Activated T-helper 1 cell treated with anti-CD3 and anti-CD28 coated beads, Interleukin-2, amount 50 U/mL, for 16 hours (primary cell): ENCODE data around the gene ACTR5.

Experiments
- DNase-seq, 2 donors: peaks; one replicate each; pipeline ENCODE4 v3.0.0-alpha.2; 2020; ENCODE audit warnings: low read depth in 1 of 2, low spot score in 1 of 2

Gene ACTR5

DNA sequence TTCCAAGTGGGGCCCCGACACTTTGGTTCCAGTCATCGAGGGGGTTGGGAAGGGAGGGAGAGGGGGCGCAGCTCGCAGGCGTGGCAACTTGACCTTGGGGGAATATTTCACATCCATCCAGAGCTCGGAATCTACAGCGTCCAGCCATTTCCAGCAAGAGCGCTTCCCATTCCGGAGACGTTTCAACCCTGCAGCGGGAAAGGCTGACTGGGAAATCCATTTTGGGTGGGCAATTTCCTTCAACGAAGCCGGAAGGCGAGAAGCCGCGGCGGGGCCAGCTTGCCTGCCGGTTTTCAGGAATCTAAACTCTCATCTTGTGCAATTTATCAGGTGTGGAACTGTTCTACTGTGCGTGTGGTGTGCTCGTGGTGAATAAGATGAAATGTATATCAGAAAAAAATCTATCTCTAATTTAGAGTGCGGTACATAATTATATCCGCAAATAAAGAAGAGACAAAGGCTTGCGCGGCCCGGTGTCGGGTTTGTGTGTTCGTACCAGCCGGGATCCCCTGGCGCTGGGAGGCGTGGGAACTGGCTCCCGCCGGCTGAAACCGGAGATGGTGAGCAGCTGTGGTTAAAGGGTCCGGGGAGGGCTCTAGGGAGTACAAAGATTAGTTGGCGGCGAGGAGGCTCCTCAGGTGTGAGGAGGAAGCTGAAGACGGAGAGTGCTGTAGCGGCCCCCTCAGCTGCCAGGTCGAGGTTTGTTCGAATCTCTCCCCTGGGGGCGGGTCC is 19.2 kb upstream of the ACTR5 start:
- no peak for DNase-seq

DNA sequence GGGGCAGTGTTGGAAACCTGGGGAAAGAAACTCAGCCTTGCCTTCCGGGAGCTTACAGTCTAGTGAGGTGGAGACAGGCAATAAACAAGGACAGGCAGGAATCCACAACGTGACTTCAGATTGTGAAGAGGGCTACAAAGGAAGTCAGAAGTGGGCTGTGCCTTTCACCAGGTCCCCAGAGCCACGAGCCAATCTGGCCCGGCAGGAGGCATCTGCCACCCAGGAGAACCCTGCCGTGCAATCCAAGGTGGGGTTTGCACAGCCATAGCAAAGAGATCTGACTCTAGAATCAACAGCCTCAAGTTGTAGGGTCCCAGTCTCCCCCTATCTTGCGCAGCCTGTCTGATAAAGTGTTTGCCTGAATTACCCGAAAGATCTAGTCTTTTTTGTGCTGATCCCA is 18.5 kb upstream of the ACTR5 start:
- DNase-seq, result no peak

DNA sequence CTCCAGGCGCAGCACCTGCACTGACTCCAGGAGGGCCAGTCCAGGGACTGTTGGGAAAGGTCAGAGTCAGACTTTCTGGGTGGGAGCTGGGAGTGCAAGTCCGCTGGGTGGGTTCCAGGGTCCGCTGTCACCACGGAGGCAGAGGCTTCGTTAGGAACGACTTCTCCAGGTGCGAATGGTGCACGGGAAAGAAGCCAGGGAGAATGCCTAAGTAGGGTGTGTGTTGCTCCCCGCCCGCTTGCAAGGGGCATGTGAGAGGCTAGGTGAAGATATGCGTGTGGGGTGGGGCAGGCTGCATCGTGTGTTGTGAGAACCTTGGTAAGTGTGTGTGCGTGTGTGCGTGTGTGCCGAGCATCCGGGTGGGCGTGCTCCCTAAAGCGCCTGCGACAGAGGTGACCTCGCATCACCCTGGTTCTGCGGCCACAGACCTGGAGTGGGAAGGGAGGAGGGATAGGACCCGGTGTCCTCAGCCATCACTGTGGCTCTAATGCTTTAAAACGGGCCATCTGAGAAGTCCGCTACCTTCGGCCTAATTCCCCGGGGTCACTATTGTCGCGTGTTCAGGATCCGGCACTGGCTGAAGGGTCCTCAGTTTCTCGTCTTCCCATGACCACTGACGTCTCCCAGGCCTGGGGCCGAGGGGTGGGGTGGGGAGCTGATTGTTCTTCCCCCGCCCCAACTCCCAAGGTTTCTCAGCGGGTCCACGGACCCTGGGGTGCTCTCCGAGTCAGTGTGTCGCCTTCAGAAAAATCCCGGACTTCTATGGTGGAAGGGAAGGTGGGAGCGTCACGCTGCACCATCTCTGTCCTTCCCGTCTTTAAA is 17.9 kb upstream of the ACTR5 start:
- DNase-seq, result no peak

DNA sequence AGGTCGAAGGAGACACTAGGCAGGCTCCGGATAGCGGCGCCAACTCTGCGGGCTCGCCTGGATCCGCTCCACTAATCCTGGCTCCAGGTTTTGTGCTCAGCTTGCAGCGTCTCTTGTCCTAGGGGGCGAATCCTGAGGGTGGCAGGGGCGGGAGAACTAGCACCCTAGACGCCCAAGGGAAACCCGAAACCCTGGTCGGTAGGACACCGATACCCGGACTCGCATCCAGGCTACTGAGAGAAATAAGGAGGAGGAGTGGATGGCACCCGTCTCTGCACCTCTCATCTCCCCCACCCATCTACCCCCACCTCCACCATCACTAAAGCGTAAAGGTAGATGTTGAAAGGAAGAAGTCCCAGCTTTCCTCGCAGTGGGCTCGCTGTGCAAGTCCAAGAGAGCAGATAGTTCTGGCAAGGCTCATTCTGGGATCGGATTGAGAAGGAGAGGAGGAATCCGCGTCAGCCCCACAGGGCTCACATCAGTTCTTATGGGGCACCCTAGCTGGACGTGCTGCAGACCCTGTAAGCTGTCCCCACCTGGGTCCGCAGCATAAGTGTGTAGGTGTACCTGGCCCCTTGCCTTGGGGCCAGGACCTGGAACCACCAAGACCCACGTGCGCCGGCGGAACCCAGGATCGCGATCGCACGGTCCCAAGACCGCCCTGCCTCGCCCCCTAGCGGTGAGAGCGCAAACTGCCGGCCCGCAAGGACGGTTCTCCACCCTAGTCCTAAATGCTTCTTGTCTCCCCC is 17.1 kb upstream of the ACTR5 start:
- peak; percentile 64 to 69 for DNase-seq

DNA sequence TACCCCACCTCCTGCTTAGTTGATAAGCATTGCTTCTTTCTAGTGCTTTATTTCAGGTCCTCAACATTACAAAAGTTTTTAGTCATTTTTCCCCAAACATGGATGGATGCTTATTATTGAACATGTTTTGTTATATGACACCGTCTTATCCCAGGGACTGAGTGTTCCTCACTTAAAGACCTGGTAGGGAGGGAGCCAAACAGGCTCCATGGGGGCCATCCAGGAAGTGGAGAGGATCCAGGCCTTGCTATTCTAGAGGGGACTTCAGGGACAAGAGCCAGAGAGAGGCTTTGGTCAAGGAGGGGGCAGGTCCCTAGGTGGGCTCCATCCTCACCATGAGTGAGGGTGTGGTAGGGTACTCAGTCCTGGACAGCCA is 16.5 kb upstream of the ACTR5 start:
- no peak for DNase-seq

DNA sequence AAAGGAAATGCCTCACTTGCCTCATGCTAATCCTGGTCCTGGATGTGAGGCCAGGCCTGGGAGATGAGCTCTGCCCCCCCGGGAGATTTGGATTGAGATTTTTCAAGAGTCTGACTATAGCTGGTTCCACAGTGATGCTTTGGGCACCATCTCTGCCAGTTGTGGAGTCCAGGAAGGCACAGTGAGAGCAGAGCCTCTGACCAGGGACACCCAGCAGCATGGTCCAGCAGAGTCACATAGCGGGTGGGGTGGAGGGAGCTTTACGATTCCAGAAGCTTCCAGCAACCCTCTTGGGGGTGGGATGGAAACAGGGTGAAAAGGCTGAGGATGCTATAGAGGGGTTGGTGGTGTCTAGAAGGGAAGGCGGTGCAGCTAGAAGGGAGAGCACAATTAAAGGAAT is 15.3 kb upstream of the ACTR5 start:
- no peak for DNase-seq

DNA sequence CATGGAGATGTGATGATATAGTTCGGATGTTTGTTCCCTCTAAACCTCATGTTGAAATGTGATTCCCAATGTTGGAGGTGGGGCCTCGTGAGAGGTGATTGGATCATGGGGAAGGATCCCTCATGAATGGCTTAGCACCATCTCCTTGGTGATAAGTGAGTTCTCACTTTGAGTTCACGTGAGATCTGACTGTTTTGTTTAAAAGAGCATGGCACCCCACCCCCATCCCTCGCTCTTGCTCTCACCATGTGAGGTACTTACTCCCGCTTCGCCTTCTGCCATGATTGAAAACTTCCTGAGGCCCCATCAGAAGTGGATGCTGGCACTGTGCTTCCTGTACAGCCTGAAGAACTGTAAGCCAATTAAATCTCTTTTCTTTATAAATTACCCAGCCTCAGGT is 13.1 kb upstream of the ACTR5 start:
- DNase-seq, result no peak

DNA sequence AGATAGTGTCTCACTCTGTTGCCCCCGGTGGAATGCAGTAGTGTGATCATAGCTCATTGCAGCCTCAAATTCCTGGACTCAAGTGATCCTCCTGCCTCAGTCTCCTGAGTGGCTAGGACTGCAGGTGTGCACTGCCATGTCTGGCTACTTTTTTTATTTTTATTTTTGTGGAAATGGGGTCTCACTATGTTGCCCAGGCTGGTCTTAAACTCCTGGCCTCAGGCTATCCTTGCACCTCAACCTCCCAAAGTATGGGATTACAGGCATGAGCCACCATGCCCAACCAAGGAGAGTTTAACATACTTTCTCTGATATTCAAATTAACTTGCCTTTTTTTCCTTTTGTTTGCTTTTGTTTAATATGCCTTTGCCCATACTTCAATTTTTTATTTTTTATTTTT is 10.4 kb upstream of the ACTR5 start:
- no peak for DNase-seq

DNA sequence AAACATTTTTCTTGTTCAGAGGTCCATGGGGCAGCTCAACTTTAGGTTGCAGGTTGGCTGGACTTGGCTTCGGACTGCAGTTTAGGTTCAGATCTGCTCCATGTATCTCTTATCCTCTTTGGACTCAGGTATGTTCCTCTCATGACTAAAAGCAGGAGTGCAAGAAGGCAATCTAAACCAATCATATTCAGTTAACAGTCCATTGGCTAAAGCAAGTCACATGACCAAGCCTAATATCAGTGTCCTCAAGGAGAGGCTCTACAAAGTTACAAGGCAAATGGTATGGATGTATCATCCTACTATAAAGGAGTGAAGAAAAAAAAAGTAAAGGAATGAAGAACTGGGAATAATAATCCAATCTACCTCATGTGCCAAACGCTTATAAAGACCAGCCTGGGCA is 2.5 kb upstream of the ACTR5 start:
- no peak for DNase-seq

DNA sequence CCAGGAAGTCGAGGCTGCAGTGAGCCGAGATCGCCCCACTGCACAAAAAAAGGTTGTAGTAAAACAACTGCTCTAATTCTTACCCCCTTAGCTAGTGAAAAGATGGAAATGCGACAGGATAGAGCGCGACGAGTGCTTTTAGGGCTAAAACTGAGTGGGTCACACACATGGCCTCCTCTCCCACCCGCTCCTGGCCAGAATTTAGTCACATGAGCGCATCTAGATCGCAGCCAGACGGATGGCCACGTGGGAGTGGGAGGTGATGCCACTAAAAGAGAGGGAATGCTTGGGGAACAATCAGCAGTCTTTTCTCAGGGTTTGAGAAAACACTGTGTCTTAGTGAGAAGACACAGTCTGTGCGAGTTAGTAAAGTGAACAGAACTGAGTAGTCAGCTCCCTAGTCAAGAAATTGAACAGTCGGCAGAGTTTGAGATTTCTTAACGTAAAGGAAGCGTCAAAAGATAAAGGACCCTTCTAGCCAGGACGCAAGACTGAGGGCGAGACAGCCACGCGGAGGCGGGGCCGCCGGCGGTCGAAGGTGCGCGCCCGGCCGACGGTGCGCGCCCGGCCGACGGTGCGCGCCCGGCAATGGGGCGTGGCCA is 664 bp upstream of the ACTR5 start:
- DNase-seq, result no peak

DNA sequence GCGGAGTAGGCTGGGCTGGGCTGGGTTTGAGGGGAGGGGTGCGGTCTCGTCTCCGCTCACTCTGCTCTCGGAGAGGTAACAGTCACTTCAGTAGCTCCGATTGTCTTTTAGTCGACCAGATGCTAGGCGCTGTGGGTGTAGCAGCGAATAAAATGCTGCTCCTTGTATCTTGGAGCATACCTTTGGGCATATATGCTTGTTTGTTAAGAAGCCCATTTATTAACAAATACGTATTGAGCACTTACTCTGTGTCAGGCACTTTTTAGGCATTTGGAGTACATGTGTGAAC is 545 bp downstream of the ACTR5 start:
- peak in 1 of 2 donors; percentile 44 for DNase-seq

DNA sequence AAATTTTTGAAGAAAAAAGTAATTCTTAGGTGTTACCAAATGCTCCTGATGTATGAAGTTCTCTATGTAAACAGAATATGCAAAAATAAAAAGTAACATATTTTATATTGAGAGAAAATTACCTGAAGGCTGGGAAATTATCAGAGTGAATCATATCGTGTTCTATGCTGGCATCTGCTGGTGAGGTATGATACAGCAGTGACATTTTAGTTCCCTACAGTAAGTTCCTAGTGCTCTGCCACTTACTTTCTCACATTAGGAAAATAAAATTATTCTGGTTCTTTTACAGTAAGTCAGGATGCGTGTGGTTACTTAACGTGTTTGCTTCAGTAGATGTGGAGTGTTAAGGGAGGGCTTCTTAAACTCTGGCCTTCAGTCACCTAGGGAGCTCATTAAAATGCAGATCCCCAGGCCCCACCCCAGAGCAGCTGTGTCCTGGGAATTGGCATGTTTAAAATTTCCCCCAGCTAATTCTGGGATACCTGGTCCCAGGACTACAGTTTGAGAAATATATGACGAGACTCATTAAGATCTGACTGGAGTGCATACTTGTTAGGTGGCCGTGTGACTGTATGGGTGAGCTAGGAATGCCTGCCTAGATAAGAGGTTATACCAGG is 3.2 kb downstream of the ACTR5 start:
- no peak for DNase-seq

DNA sequence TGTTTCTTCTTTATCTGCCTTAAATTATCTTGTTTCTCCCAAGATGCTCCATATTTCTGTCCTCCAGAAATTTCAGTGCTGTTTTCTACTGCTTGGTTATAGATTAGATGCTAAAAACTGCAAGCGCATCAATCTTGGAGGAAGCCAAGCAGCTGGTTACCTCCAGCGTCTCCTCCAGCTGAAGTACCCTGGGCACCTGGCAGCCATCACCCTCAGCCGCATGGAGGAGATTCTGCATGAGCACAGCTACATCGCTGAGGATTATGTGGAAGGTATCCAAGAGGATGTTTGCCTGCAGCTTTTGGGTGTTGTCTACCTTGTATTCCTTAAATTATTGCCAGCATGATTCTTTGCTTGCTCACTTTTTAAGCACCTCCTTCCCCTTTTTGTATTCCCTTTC is 3.8 kb downstream of the ACTR5 start:
- no peak for DNase-seq

DNA sequence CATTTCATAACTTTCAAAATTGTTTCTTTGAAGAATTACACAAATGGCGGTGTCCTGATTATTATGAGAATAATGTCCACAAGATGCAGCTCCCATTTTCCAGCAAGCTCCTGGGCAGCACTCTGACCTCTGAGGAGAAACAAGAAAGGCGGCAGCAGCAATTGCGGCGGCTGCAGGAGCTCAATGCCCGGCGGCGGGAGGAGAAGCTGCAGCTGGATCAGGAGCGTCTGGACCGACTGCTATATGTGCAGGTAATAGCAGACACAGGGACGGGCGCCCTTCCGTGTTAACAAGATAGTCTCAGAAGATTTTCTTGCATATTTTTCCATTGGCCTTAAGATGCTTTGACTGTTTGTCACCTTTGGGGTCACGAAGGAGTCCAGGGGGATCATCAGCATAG is 6.7 kb downstream of the ACTR5 start:
- no peak for DNase-seq

DNA sequence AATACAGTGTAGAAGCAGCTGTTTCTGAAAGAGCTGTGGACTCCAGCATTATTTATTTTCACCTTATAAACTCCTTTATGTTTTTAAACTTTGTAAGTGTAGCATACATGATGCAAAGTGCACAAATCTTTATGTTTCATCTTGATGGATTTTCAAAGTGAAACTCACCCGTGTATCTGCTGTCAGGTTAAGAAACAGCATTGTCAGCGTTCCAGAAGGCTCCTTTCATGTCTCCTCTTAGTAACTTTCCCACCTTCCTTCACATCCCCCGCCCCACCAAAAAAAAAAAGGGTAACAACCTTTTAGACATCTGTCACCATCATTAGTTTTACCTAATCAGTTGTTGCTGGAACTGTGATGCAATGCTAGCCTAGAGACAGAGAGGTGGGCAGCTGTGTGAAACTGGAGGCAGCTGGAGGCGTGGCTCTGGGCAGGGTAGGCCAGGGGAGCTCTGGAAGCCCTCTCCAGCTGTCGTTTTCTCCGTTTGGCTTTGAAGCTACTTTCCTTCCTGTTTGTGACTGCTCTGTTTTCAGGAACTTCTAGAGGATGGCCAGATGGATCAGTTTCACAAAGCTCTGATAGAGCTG is 7.2 kb downstream of the ACTR5 start:
- no peak for DNase-seq

DNA sequence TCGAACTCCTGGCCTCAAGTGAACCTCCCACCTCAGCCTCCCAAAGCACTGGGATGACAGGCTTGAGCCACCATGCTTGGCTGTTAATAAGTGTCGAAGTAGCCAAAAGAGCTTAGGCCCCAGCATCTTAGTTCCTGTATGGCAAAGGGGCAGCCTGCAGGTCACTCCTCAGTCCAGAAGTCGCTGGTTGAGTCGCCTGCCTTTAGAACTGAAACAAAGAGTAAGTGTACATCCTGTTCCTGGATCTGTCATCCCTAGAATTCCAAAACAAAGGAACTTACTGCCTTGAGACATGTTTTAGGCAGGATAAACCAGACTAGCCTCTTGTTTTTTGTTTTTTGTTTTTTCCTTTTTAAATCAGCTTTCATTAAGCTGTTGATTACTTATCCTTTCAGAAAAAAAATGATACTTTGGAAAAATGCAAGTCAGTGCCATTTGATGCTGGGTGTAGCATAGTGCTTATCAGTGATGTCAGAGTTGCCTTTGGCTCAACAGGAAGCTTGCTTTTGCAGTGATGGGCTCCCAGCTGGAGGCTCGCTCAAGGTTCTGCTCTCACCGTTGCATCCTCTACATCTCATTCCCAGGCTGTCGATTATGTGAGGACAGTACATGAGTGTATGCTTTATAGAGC is 9.0 kb downstream of the ACTR5 start:
- DNase-seq, result no peak

DNA sequence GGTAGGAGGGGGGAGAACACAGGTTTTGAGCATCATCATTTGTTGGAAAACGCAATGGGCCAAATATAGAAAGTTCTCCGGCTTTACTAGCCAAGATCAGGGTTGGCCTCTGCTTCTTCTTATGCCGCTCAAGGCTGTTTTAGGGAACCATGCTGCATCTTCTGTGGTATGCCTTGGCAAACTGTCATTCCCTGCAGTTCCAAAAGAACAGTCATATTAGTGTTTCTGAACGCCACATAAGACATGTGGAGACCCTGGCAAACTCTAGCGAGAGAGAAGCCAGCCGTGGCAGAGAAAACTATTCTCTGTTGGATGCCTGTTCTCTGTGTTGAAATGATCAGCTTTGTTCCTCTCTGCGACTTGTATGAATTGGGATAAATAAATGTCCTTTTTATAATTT is 10.8 kb downstream of the ACTR5 start:
- no peak for DNase-seq

DNA sequence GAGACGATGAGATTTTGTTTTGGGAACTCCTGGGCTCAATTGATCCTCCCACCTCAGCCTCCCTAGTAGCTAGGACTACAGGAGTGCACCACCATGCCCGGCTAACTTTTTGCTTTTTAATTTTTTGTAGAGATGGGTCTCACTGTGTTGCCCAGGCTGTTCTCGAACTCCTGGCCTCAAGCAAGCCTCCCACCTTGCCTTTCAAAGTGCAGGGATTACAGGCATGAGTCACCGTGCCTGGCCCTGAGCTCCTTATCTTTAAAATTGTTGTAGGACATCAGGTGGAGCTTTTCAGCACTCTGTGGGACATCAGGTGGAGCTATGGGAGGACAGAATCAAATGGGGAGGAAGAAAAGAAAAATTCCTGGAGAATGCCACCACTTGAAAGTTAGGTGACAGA is 12.7 kb downstream of the ACTR5 start:
- no peak for DNase-seq

DNA sequence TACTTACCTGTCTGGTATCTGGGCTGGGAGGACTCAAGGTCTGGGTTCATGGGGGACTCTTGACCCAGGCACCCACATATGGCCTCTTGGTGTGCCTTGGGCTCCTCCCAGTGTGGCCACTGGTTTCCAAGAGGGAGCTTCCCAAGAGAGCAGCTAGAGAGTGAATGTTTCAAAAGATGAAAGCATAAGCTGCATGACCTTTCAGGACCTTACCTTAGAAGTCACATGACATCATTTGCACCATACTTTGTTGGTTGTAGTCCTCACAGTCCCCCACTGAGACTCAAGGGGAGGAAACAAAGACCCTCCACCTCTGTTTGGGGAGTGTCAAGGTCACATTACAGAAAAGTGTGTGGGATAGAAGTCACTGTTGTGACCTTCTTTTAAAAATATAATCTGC is 13.9 kb downstream of the ACTR5 start:
- DNase-seq, result no peak

DNA sequence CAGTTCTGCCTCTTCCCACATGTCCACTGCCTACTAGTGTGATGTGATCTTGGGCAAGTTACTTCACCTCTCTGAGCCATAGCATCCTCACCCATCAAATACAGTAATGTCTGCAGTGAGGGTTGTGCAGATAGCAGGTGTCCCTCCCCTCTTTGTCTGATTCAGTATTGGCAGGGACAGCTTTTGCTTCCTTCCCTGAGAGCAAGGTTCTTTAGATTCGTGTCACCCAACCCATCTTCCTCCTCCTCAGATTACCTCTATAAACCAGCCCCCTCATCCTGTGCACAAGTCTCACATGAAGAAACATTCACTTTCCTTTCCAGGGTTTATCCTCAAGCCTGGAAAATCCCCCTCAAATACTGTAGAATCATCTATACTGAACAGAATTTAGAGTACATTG is 15.4 kb downstream of the ACTR5 start:
- no peak for DNase-seq
